PFSK-1 (cell line): ENCODE results near the gene HEXIM1.

ENCODE experiments used
- FOXP2 ChIP-seq: optimal IDR thresholded peaks from 2 replicates; pipeline ENCODE3; 2011; ENCODE audit warnings: borderline replicate concordance, control low read depth, inconsistent platforms; ENCODE audit not compliant: insufficient read depth; ENCODE audit errors: extremely low read length, extremely low read depth
- POLR2AphosphoS5 ChIP-seq: IDR thresholded peaks from 2 replicates; pipeline ENCODE4 v1.6.1; 2012; ENCODE audit warnings: low read depth, mild to moderate bottlenecking, control low read depth, low read length, moderate library complexity
- SIN3A ChIP-seq: IDR thresholded peaks from 2 replicates; pipeline ENCODE4 v1.6.1; 2012; ENCODE audit warnings: mild to moderate bottlenecking, low read length, moderate library complexity, borderline replicate concordance; ENCODE audit not compliant: insufficient read depth
- TAF1 ChIP-seq: IDR thresholded peaks from 2 replicates; pipeline ENCODE4 v1.6.1; 2012; ENCODE audit warnings: low read length, control low read depth, borderline replicate concordance; ENCODE audit not compliant: insufficient read depth
- TF ChIP-seq, protein P1 (sequence below), 2 experiments: IDR thresholded peaks; 2 replicates each; pipeline versions ENCODE4 v1.6.1 to v1.8.0; 2011 to 2012; ENCODE audit warnings: low read depth in 2 of 2, low read length in 2 of 2, control low read depth in 1 of 2, inconsistent platforms in 1 of 2, mild to moderate bottlenecking in 1 of 2, moderate library complexity in 1 of 2; ENCODE audit not compliant: insufficient read depth in 1 of 2

The HEXIM1 gene

DNA sequence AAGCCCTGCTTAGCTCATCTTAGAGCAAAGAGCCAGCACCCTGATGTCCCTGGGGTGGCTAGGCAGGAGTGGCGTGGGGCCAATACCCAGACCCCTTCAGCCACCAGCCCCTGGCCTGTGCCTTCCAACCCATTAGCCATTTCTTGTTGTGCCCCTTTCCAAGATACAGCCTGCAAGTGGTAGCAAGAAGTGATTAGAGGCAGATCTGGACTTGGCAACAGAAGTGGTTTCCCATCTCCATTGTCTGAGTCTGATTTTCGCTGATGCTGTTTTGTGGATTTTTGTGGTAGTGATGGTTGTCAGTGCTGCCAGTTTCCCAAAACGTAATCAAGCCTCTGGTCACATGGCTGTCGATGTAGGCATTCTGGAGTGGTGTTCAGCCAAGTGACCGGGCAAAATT lies 41.7 kb upstream of the HEXIM1 start:
- TF ChIP-seq TAF1, result no peak
- TF ChIP-seq POLR2AphosphoS5, result no peak
- TF ChIP-seq, protein P1, sequence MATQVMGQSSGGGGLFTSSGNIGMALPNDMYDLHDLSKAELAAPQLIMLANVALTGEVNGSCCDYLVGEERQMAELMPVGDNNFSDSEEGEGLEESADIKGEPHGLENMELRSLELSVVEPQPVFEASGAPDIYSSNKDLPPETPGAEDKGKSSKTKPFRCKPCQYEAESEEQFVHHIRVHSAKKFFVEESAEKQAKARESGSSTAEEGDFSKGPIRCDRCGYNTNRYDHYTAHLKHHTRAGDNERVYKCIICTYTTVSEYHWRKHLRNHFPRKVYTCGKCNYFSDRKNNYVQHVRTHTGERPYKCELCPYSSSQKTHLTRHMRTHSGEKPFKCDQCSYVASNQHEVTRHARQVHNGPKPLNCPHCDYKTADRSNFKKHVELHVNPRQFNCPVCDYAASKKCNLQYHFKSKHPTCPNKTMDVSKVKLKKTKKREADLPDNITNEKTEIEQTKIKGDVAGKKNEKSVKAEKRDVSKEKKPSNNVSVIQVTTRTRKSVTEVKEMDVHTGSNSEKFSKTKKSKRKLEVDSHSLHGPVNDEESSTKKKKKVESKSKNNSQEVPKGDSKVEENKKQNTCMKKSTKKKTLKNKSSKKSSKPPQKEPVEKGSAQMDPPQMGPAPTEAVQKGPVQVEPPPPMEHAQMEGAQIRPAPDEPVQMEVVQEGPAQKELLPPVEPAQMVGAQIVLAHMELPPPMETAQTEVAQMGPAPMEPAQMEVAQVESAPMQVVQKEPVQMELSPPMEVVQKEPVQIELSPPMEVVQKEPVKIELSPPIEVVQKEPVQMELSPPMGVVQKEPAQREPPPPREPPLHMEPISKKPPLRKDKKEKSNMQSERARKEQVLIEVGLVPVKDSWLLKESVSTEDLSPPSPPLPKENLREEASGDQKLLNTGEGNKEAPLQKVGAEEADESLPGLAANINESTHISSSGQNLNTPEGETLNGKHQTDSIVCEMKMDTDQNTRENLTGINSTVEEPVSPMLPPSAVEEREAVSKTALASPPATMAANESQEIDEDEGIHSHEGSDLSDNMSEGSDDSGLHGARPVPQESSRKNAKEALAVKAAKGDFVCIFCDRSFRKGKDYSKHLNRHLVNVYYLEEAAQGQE (IDR thresholded peaks at IDR 0.05; ENCODE audit: insufficient read depth in 1 of 2, low read depth in 2 of 2, low read length in 2 of 2), result no peak
- no peak for TF ChIP-seq SIN3A
- TF ChIP-seq FOXP2, result no peak

DNA sequence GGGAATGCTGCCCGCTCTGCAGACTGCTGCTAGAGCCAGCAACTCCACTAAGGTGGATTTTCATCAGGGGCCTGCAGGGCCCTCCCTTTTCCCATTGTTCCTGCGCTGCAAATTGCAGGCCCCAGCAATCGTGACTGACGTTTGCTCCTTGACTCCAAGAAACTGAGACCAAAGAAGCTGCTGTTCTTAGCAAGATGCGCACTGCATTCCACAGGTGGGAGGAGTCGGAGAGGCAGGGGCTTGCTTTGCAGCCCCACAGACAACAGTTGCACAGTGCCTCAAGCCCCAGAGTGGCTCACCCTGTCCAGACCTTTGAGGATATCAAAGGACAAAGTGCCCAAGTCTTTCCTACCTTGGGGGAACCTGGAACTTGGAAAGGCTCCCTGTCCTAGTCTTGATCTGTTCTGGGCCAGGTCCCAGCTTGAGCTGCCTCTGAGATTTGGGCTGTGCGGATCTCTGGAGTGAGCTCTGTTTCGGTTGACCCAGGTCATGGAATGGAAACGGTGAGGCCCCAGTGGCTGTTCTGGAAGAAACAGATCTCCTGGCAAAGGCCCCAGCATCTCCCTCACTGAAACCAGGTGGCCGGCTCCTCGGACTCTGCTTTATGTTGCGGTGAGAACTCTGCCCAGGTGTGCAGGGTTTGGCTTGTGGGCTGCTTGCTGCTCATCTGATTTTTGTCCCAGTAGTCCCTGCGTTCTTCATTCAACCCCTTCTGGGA lies 40.8 kb upstream of the HEXIM1 start:
- no peak for TF ChIP-seq POLR2AphosphoS5
- TF ChIP-seq, protein P1 (IDR thresholded peaks at IDR 0.05; ENCODE audit: insufficient read depth in 1 of 2, low read depth in 2 of 2, low read length in 2 of 2), result no peak
- TF ChIP-seq SIN3A, result no peak
- TF ChIP-seq TAF1, result no peak
- TF ChIP-seq FOXP2, result no peak

DNA sequence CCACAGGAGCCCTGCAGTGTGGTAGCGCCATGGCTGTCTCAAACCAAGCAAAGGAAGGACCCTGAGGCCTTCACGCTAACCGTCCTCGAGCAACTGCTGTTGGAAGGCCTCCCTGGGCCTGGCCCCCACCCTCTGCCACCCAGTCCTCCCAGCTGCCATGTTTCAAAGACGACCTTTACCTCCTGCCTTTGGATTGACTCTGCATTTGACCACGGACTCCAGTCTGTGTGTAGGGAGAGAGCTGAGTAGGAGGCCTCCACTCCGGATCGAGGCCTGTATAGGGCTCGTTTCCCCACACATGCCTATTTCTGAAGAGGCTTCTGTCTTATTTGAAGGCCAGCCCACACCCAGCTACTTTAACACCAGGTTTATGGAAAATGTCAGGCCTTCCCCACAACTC lies 40.2 kb upstream of the HEXIM1 start:
- no peak for TF ChIP-seq POLR2AphosphoS5
- TF ChIP-seq FOXP2, result no peak
- TF ChIP-seq SIN3A, result no peak
- TF ChIP-seq, protein P1 (IDR thresholded peaks at IDR 0.05; ENCODE audit: insufficient read depth in 1 of 2, low read depth in 2 of 2, low read length in 2 of 2), result no peak
- TF ChIP-seq TAF1, result no peak

DNA sequence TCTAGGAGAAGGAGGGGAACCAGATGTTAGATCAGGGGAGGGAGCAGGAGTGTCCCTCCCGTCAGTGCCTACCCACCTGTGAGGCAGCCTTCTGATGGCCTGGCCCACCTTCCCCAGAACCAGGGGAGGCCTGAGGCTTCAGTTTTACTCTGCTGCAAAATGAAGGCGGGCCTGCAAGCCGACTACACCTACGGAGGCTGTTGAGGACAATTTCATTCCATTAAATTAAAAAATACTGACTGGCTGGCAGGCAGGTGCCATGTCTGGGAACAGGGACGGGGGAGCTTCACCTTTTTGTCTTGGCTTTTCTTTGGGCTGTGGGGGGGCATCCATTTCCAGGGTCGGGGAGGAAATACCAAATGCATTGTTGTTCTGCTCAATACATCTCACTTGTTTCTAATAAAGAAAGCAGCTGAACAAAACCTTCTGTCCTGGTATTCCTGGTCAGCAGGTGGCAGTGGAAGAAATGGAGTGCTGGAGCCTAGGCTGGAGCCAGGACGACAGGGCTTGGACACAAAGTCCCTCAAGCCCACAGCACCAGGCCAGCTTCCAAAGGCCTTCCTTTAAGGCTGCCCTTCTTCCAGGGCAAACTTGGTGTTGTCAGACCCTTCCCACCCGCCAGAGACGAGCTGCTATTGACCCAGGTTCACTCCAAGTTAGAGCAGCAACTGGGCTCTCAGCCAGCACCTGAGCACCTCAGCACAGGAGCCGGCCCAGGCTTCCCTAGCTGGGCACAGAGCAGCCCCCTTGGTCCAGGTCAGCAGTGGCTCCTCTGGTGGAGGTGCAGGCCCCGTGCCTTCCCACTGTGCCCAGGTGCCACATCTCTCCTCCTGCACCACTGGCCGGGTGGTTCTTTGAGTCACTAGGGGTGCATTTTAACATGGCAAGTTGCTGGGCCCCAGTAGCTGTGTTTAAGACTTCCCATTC lies 39.4 kb upstream of the HEXIM1 start:
- TF ChIP-seq POLR2AphosphoS5, result no peak
- TF ChIP-seq TAF1, result no peak
- no peak for TF ChIP-seq FOXP2
- TF ChIP-seq SIN3A, result no peak
- TF ChIP-seq, protein P1 (IDR thresholded peaks at IDR 0.05; ENCODE audit: insufficient read depth in 1 of 2, low read depth in 2 of 2, low read length in 2 of 2), result no peak
